ENCODE measurements around the gene AAMP.

GRCh38 chr2:218264773-218265561 lies 5.0 kb downstream of the AAMP start:
- TF ChIP-seq SIN3A (IDR thresholded peaks at IDR 0.05; ENCODE audit: borderline replicate concordance, insufficient read depth, low read length): no peak
- no peak for TF ChIP-seq POLR2AphosphoS5 (IDR thresholded peaks at IDR 0.05; ENCODE audit: low read depth, low read length)
- no peak for TF ChIP-seq TAF1 (IDR thresholded peaks at IDR 0.05; ENCODE audit: borderline replicate concordance, insufficient read depth, low read length)
- TF ChIP-seq, protein P1, sequence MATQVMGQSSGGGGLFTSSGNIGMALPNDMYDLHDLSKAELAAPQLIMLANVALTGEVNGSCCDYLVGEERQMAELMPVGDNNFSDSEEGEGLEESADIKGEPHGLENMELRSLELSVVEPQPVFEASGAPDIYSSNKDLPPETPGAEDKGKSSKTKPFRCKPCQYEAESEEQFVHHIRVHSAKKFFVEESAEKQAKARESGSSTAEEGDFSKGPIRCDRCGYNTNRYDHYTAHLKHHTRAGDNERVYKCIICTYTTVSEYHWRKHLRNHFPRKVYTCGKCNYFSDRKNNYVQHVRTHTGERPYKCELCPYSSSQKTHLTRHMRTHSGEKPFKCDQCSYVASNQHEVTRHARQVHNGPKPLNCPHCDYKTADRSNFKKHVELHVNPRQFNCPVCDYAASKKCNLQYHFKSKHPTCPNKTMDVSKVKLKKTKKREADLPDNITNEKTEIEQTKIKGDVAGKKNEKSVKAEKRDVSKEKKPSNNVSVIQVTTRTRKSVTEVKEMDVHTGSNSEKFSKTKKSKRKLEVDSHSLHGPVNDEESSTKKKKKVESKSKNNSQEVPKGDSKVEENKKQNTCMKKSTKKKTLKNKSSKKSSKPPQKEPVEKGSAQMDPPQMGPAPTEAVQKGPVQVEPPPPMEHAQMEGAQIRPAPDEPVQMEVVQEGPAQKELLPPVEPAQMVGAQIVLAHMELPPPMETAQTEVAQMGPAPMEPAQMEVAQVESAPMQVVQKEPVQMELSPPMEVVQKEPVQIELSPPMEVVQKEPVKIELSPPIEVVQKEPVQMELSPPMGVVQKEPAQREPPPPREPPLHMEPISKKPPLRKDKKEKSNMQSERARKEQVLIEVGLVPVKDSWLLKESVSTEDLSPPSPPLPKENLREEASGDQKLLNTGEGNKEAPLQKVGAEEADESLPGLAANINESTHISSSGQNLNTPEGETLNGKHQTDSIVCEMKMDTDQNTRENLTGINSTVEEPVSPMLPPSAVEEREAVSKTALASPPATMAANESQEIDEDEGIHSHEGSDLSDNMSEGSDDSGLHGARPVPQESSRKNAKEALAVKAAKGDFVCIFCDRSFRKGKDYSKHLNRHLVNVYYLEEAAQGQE (IDR thresholded peaks at IDR 0.05; ENCODE audit: insufficient read depth in 1 of 2, low read depth in 2 of 2, low read length in 2 of 2): no peak

All from PFSK-1 (cell line).